Measurements from ENCODE around the gene APBA2. TPM values are rescaled to one million over a fixed set of nuclear protein-coding genes. Genes with fewer than 3 reads are reported as not detected.

APBA2 gene
- total RNA-seq, 2 experiments from 2014 or later, result 19.2 to 21.2 TPM

DNA sequence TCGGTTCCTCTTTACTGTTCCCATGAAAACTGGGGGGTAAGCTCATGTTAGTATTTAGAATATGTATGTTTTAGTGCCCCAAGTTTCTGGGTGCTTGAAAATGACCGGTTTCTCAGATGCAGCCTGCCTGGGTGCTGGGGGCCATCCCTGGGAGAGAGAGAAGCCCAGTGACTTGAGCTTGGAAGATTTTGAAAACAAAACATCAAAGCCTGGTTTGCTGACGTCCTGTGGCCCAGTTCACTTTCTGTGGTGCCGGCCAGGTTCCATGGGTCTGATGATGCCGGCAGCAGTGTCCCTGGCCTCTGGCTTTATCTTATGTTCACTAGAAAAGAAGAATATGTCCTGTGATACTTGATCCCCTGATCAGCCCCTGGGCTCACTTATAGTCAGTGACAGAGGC, 17.1 kb downstream of the APBA2 start:
- H3K9me3 Mint-ChIP-seq, result no peaks in the 10 kb centered on the region
- CTCF ChIA-PET, result interaction anchor here (1.2 kb wide), 1 partner anchor 8 kb away, joined by 3 read pairs; no protein-coding TSS in a partner anchor
- H3K36me3 Mint-ChIP-seq (ENCODE audit: low read depth), result no peaks in the 10 kb centered on the region
- no peaks in the 10 kb centered on the region for H3K27me3 Mint-ChIP-seq
- POLR2A ChIA-PET, result no interaction called here
- peaks cover 18% of the 10 kb centered on the region for H3K4me1 Mint-ChIP-seq
- H3K27ac Mint-ChIP-seq, result no peak overlapping the region
- no peak overlapping the region for H3K4me3 Mint-ChIP-seq
- no peak for DNase-seq

DNA sequence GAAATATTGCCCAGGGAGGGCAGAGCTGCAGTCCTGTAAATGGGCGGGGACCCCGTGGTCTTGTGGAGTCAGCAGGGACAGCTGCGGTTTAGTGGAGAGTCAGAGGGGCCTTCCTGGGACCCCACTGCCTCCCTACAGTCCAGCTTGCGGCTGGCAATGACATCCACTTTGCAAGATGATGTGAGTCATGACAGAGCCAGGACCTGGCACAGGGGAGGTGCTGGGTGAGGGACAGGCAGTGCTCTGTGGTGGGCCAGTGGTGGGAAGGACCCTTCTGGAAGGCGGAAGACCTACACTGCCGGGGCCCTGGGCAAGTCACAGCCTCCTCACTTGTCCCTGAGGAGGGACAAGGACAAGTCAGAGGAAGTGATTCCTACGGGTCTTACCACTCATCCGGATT, 17.8 kb downstream of the APBA2 start:
- no peaks in the 10 kb centered on the region for H3K27me3 Mint-ChIP-seq
- no peaks in the 10 kb centered on the region for H3K36me3 Mint-ChIP-seq (ENCODE audit: low read depth)
- CTCF ChIA-PET, result interaction anchor here (1.5 kb wide), 1 partner anchor 19 kb away, joined by 3 read pairs; no protein-coding TSS in a partner anchor
- no peak overlapping the region for H3K4me3 Mint-ChIP-seq
- POLR2A ChIA-PET, result no interaction called here
- peaks cover 18% of the 10 kb centered on the region for H3K4me1 Mint-ChIP-seq
- H3K9me3 Mint-ChIP-seq, result no peaks in the 10 kb centered on the region
- DNase-seq, result no peak
- no peak overlapping the region for H3K27ac Mint-ChIP-seq

DNA sequence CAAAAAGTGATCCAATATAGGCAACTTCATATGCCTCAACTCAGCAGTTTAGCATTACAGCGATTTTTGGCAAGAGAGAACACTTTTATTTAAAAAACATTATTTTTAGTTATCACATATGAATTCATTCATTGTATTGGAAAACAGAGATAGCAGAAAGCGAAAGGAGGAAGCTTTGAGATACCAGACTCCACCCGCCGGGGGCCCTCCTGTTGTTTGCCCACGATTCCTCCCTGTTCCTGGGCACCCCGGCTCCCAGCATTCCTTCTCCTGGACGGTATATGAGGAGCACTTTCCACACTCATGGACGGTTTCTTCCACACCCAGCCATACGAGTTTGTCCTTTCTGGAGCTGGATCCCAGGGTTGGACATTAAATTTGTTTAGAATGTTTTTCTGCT, 18.2 kb downstream of the APBA2 start:
- Mint-ChIP-seq H3K4me1 (peaks cover 18% of the 10 kb centered on the region), H3K4me3 (no peak overlapping the region)

DNA sequence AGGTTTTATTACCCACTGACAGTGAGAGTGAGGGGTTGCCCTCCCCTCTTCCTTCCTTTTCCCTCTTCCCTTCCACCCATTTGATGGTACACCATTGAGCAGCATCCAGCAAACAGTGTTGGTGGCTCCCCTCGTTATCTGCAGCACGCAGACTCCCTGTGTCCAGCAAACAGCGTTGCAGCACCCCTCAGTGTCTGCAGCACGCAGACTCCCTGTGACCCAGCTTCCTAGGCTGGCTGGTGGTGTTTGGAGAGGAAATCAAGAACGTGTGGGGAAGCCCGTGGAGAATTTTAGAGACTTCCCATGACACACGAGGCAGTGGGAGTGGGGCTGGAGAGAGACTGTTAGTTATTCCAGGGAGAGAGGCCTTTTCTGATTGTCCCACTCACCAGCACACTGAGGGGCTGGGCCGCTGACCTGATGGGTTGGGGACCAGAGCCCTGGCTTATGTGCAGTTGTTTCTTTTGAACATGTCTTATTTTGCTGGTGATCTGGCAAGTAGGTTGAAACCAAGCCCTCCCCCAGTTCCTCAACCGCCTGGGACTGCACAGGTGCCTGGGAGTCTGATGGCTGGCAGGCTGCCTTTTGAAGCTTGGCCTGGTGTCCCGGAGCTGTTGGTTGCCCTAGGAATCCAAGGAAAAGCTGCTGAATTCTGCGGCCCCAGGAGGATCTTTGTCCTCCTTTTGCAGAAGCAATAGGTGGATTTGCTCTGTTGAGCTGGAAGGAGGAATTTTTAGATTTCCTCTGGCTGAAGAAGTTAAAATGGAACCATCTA, 19.0 kb downstream of the APBA2 start:
- Mint-ChIP-seq H3K36me3 (ENCODE audit: low read depth) (no peaks in the 10 kb centered on the region), H3K9me3 (no peaks in the 10 kb centered on the region), H3K4me3 (no peak overlapping the region), H3K4me1 (peaks cover 18% of the 10 kb centered on the region), H3K27me3 (no peaks in the 10 kb centered on the region), H3K27ac (no peak overlapping the region)
- no peak for DNase-seq
- ChIA-PET CTCF (interaction anchor here (1.5 kb wide), 1 partner anchor 18 kb away, joined by 3 read pairs; no protein-coding TSS in a partner anchor), POLR2A (no interaction called here)

More for the DNA sequence above, 18.2 kb downstream of the APBA2 start:
- CTCF ChIA-PET, result interaction anchor here (1.5 kb wide), 1 partner anchor 19 kb away, joined by 3 read pairs; no protein-coding TSS in a partner anchor
- DNase-seq, result no peak
- Mint-ChIP-seq H3K9me3 (no peaks in the 10 kb centered on the region), H3K27me3 (no peaks in the 10 kb centered on the region), H3K27ac (no peak overlapping the region), H3K36me3 (ENCODE audit: low read depth) (no peaks in the 10 kb centered on the region)
- POLR2A ChIA-PET, result no interaction called here

DNA sequence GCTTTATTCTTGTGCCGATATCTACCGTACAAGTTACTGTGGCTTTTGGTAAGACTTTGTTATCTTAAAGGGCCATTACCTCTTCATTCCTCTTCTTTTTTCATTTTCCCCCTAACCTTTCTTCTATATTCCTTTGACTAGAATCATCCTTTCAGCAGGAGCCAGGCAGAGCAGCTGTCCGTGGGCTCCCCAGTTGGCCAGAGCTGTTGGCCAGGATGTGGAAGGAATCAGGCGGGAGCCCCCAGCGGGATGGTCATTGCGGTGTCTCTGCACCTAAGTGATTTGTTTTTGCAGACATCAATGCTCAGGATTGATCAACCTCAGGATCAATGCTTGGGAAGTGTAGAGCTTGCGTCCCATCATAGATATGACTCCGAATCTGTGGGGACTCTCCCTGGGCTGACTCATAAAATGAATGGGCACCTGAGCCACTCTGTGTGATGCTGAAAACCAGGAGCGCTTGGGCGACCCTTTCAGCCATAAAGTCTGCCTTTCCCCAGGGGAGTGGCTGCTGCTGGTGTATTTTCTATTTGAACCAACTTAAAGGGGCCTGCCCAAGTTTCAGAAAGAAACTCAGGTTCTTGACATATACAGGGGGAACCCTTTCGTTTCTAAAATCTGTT, 21.7 kb downstream of the APBA2 start:
- no peaks in the 10 kb centered on the region for H3K9me3 Mint-ChIP-seq
- H3K27ac Mint-ChIP-seq, result no peak overlapping the region
- no peaks in the 10 kb centered on the region for H3K36me3 Mint-ChIP-seq (ENCODE audit: low read depth)
- peaks cover 23% of the 10 kb centered on the region for H3K4me1 Mint-ChIP-seq
- DNase-seq, result no peak
- H3K27me3 Mint-ChIP-seq, result no peaks in the 10 kb centered on the region
- ChIA-PET CTCF (interaction anchor here (0.6 kb wide), 1 partner anchor 648 kb away, joined by 3 read pairs; no protein-coding TSS in a partner anchor), POLR2A (no interaction called here)
- H3K4me3 Mint-ChIP-seq, result no peak overlapping the region

DNA sequence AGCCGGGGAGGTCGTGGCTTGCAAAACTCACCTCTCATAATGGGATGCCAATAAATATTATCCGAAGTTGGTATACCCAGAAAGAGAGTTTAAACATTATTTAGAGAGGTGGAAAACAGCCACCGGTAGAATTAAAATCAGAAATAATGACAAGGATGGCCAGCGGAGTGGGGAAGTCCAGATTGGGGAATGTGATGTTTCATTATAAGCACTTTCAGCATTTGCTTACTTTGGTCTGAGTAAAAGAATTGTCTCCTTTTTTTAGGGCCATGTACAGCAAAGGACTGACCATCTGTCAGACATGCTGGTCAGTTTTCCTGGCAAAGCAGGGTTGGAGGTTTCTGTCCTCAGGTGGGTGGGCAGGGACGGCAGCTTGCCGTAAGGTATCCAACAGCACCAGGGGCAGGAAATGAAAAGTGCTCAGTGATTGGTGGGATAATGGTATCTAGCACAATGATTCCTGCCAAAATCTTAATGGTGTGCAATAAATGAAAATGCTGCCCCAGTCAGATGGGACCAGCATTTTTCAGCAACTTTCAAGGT, 24.3 kb downstream of the APBA2 start:
- ChIA-PET POLR2A (no interaction called here), CTCF (interaction anchor here (1.1 kb wide), 1 partner anchor 40 kb away, joined by 3 read pairs; no protein-coding TSS in a partner anchor)
- H3K4me1 Mint-ChIP-seq, result peaks cover 16% of the 10 kb centered on the region
- no peak overlapping the region for H3K4me3 Mint-ChIP-seq
- no peaks in the 10 kb centered on the region for H3K27me3 Mint-ChIP-seq
- H3K36me3 Mint-ChIP-seq (ENCODE audit: low read depth), result no peaks in the 10 kb centered on the region
- H3K27ac Mint-ChIP-seq, result no peak overlapping the region
- no peak for DNase-seq
- H3K9me3 Mint-ChIP-seq, result no peaks in the 10 kb centered on the region

DNA sequence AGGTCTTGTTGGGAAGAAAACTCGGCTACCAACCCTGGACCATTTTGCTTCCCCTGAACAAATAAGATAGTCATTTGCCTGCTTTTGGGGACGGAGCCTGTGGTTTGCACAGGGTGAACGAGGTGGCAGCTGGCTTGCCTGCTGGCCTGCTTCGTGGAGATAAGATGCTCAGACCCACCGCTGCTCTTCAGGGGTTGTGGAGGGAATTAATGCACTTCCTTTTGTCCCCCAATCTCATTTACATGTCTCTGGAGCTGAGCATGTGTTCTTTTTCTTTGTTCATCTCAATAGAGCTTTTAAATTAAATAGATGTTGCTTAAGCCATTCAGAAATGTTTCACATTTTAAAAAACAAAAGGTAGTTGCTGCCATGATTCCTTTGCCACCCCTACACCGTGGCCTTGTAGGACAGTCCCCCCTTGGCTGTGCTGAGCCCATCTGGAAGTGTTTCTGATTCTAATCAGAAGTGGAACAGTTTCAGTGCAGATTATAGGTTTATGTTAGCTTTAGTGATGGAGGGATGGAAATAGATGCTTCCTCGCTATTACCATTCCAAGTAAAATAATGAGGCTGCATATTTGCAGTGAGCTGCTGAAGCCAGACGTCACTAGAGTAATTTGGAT, 25.6 kb downstream of the APBA2 start:
- POLR2A ChIA-PET, result no interaction called here
- CTCF ChIA-PET, result interaction anchor here (0.7 to 1.3 kb wide), 3 partner anchors 9 to 39 kb away, joined by 3 read pairs; no protein-coding TSS in a partner anchor
- no peak for DNase-seq
- Mint-ChIP-seq H3K27ac (no peak overlapping the region), H3K4me3 (no peak overlapping the region), H3K4me1 (peaks cover 12% of the 10 kb centered on the region), H3K27me3 (no peaks in the 10 kb centered on the region), H3K36me3 (ENCODE audit: low read depth) (no peaks in the 10 kb centered on the region), H3K9me3 (no peaks in the 10 kb centered on the region)

DNA sequence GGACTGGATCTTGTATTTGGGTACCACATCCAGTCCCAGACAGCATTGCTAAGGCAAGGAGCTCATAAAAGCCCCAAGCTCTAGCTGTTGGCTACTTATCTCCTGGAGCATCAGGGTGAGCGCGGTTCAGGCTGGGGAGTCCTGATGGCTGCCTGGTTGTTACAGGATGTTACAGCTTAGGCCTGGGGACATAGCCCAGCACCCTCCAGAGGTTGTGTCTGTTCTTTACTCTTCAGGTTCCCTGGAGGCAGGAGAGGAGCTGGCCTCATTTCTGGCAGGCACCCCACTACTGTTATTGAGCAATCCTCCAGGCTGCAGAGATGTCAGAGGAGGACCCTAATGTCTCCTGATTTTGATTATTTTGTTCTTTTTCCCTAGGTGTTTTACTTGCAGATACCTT, 26.6 kb downstream of the APBA2 start:
- CTCF ChIA-PET, result interaction anchor here (1.3 kb wide), 1 partner anchor 13 kb away, joined by 3 read pairs; no protein-coding TSS in a partner anchor
- no peak overlapping the region for H3K27ac Mint-ChIP-seq
- H3K4me3 Mint-ChIP-seq, result no peak overlapping the region
- no peak for DNase-seq
- H3K9me3 Mint-ChIP-seq, result no peaks in the 10 kb centered on the region
- H3K36me3 Mint-ChIP-seq (ENCODE audit: low read depth), result no peaks in the 10 kb centered on the region
- no peaks in the 10 kb centered on the region for H3K27me3 Mint-ChIP-seq
- POLR2A ChIA-PET, result no interaction called here
- peaks cover 12% of the 10 kb centered on the region for H3K4me1 Mint-ChIP-seq

DNA sequence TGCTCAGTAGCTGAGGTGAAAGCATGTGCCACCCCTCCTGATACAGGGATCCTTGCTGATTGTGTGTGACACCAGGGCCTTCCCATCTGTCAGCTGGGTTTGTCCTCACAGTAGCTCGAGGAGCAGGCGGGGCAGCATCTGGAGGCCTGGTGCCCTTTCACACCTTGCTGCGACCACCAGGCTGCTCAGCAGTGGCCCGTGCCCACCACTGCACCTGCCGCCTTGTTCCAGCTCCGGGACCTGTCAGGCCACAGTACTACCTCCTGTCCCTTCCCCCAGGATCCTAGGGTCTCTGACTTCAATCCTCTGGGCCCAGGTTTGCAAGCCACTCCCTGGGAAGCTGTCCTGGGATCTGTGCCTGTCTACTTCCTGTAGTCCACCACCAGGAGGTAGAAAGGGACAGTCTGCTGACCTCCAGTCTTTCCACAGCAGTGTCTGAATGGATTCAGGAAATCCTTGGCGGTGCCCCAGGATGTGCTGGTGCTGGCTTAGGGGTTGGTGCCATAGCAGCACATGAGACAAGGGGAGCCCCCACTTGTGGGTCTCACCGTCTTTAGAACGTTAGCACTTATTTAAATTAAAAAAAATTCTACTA, 27.5 kb downstream of the APBA2 start:
- POLR2A ChIA-PET, result no interaction called here
- Mint-ChIP-seq H3K36me3 (ENCODE audit: low read depth) (no peaks in the 10 kb centered on the region), H3K27me3 (no peaks in the 10 kb centered on the region), H3K4me3 (no peak overlapping the region), H3K4me1 (peaks cover 16% of the 10 kb centered on the region), H3K9me3 (no peaks in the 10 kb centered on the region), H3K27ac (no peak overlapping the region)
- no peak for DNase-seq
- CTCF ChIA-PET, result no interaction called here

DNA sequence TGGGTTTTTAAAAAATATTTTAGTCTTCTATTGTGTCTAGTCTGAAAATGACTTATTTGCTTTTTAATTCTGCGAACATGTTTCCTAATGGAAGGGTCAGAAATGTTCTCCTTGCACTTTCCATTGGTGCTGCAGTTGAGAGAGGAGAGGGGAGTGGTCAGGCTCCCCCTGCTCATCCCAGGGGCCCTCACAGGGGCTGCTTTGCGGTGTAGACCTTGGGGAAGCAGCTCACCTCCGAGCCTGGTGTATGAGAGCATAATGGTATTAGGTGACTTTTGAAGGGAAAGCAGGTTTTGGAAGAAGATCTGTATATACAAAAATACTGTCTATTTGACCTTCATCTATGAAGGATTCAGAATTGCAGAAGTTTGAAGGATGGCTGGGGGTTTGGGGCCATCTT, 28.3 kb downstream of the APBA2 start:
- CTCF ChIA-PET, result no interaction called here
- Mint-ChIP-seq H3K4me3 (no peak overlapping the region), H3K9me3 (no peaks in the 10 kb centered on the region), H3K4me1 (peaks cover 18% of the 10 kb centered on the region), H3K36me3 (ENCODE audit: low read depth) (no peaks in the 10 kb centered on the region), H3K27ac (no peak overlapping the region), H3K27me3 (no peaks in the 10 kb centered on the region)
- POLR2A ChIA-PET, result no interaction called here
- no peak for DNase-seq

DNA sequence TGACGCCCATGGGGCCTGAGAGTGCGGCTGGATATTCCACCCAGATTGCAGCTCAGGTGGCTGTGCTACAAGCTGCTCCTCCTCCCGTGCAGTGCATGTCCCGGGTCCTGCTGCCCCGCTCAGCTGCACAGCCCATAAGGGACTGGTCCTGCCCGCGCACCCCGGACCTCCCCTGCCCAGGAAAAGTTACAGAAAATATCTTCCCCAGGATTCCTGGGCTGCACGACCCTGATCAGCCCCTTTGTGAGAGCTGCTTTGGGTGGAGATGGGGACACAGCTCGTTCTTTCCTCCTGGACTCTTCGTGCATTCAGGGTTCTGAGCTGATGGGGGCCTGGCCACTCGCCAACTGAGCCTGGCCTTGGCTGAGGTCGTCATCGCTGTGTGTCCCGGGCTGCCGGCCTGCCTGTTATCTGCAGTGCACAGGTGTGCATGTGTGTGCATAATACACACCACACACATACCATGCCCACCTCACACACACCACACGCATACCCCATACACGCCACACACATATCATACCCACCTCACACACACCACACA, 28.8 kb downstream of the APBA2 start:
- no peaks in the 10 kb centered on the region for H3K27me3 Mint-ChIP-seq
- peaks cover 23% of the 10 kb centered on the region for H3K4me1 Mint-ChIP-seq
- H3K36me3 Mint-ChIP-seq (ENCODE audit: low read depth), result no peaks in the 10 kb centered on the region
- H3K27ac Mint-ChIP-seq, result no peak overlapping the region
- H3K9me3 Mint-ChIP-seq, result no peaks in the 10 kb centered on the region
- DNase-seq, result no peak
- POLR2A ChIA-PET, result no interaction called here
- CTCF ChIA-PET, result no interaction called here
- H3K4me3 Mint-ChIP-seq, result no peak overlapping the region

DNA sequence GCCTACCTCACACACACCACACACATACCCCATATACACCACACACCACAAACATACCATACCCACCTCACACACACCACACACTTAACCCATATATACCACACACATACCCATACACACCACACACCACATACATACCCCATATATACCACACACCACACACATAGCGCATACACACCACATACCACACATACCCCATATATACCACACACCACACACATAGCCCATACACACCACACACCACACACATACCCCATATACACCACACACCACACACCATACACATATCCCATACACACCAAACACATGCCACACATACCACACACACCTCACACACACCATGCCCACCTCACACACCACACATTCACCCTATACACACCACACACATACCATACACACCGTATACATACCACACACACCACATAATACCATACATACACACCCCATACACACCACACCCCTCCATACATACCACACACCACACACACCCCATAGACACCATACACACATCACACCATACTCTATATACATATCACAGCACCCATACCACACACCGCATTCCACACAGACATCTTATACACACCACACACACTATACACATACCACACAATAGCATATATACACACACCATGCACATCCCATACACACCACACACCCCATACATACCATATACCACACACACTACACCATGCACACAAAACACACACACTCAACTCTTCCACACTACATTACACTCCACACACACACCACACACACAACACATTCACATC, 29.5 kb downstream of the APBA2 start:
- POLR2A ChIA-PET, result no interaction called here
- Mint-ChIP-seq H3K4me1 (peaks cover 30% of the 10 kb centered on the region), H3K27me3 (no peaks in the 10 kb centered on the region), H3K27ac (no peak overlapping the region), H3K4me3 (no peak overlapping the region), H3K36me3 (ENCODE audit: low read depth) (no peaks in the 10 kb centered on the region), H3K9me3 (no peaks in the 10 kb centered on the region)
- CTCF ChIA-PET, result no interaction called here
- no peak for DNase-seq
